ENCODE measurements around the gene SEZ6.

DNA sequence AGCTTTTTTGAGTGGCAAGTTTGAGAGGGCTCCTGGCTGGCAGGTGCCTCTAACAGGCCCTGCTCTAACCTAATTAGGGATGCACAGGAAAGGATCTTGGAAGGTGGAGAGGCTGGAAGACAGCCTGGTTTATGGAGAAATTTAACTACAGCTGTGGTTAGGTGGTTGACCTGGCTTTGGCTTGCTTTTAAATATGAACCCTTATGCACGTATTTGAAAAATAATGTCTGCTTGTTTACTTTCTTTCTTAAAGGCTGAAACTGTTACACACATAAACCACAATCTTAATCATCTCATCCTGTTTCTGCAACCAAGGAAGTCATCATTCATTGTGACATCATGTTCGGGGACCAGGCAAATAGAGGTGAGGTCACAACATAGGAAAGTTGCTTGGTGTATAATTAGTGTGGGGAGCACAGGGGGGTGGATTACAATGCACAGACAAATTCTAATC, 79.9 kb downstream of the SEZ6 start:
- TF ChIP-seq POLR2A (IDR thresholded peaks at IDR 0.05) (no peak), POLR2AphosphoS5 (IDR thresholded peaks at IDR 0.05) (peak in 1 of 3 donors; percentile 23)
- TF ChIP-seq, protein P1, sequence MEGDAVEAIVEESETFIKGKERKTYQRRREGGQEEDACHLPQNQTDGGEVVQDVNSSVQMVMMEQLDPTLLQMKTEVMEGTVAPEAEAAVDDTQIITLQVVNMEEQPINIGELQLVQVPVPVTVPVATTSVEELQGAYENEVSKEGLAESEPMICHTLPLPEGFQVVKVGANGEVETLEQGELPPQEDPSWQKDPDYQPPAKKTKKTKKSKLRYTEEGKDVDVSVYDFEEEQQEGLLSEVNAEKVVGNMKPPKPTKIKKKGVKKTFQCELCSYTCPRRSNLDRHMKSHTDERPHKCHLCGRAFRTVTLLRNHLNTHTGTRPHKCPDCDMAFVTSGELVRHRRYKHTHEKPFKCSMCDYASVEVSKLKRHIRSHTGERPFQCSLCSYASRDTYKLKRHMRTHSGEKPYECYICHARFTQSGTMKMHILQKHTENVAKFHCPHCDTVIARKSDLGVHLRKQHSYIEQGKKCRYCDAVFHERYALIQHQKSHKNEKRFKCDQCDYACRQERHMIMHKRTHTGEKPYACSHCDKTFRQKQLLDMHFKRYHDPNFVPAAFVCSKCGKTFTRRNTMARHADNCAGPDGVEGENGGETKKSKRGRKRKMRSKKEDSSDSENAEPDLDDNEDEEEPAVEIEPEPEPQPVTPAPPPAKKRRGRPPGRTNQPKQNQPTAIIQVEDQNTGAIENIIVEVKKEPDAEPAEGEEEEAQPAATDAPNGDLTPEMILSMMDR (IDR thresholded peaks at IDR 0.05): no peak

Data from breast epithelium (tissue), 3 donors.